HepG2 (cell line): ENCODE measurements around the gene CLDN5. TPM values are rescaled to one million over a fixed set of nuclear protein-coding genes. Genes with fewer than 3 reads are reported as not detected.

Experiments
- ATAC-seq: fragments of 200-7000 bp; cut with Tn5 transposase; 3 replicates; pipeline ENCODE4 v1.9.1; 2020; ENCODE audit warnings: mild to moderate bottlenecking, moderate library complexity
- BruUV-seq: library from RNA; stranded (reverse); fragments of 400-500 nt; replicated peaks from 2 replicates; lab custom pipeline; 2021; lab: Mats Ljungman, UMichigan
- CTCF ChIA-PET: fragments of 300-600 bp; formaldehyde crosslinking; extraction: SDS; loops from one replicate; lab custom pipeline; 2021; ENCODE audit warnings: low total read pairs, inconsistent platforms, low intra/inter-chr PET ratio; lab: Yijun Ruan, JAX
- POLR2A ChIA-PET: fragments of 350-600 bp; sonication (Branson Sonifier 250); formaldehyde crosslinking; loops from one replicate; lab custom pipeline; 2020; ENCODE audit warnings: antibody characterized with exemption, inconsistent platforms; lab: Yijun Ruan, JAX
- DNase-seq: peaks from one replicate; pipeline ENCODE4 v3.0.0-alpha.2; 2015; ENCODE audit warnings: low spot score
- FAIRE-seq: peaks from 3 replicates; lab custom pipeline; 2011; peaks lifted over from hg19 to GRCh38; lab: Jason Lieb, UNC
- H2AFZ ChIP-seq: one replicate; pipeline ENCODE4 v1.6.1; 2011; ENCODE audit warnings: low read length, inconsistent platforms
- H3K27ac ChIP-seq: fragments of 300-600 bp; 3 replicates; pipeline ENCODE4 v1.8.0; 2011; ENCODE audit warnings: mixed run types, mild to moderate bottlenecking, mixed read lengths, low read length, inconsistent platforms; ENCODE audit not compliant: insufficient read depth; ENCODE audit errors: extremely low read length
- H3K27me3 ChIP-seq, 2 experiments: fragments of 200-600 bp in 1 of 2; 2 replicates in 1 of 2; 3 replicates in 1 of 2; pipeline versions ENCODE4 v1.6.0 to v1.8.0; 2011; ENCODE audit warnings: low read length in 2 of 2, mild to moderate bottlenecking in 2 of 2, moderate library complexity in 2 of 2, inconsistent platforms in 1 of 2; ENCODE audit not compliant: insufficient read depth in 2 of 2, control insufficient read depth in 1 of 2
- H3K36me3 ChIP-seq, 2 experiments: fragments of 200-600 bp in 1 of 2; replicated peaks in 1 of 2; 2 replicates in 1 of 2; 3 replicates in 1 of 2; pipeline versions ENCODE4 v1.5.1 to v1.8.0; 2011; ENCODE audit warnings: low read length in 2 of 2, inconsistent platforms in 1 of 2; ENCODE audit not compliant: insufficient read depth in 2 of 2, control insufficient read depth in 1 of 2
- H3K4me1 ChIP-seq: 2 replicates; pipeline ENCODE4 v1.5.1; 2012; ENCODE audit warnings: low read length, inconsistent platforms; ENCODE audit not compliant: insufficient read depth
- H3K4me2 ChIP-seq: 2 replicates; pipeline ENCODE4 v1.6.0; 2011; ENCODE audit warnings: low read depth, low read length, inconsistent platforms
- H3K4me3 ChIP-seq, 3 experiments: fragments of 200-600 bp in 1 of 3; sonication (generic), shearing (Covaris generic) in 1 of 3; replicated peaks in 1 of 3; 2 replicates each; pipeline ENCODE4 v1.5.1; 2011 to 2016; ENCODE audit warnings: low read length in 3 of 3, inconsistent platforms in 2 of 3, low read depth in 2 of 3, mild to moderate bottlenecking in 2 of 3, control low read depth in 1 of 3, mixed read lengths in 1 of 3; ENCODE audit not compliant: insufficient read depth in 1 of 3
- H3K79me2 ChIP-seq: one replicate; pipeline ENCODE4 v1.6.1; 2011; ENCODE audit warnings: low read length, inconsistent platforms; ENCODE audit not compliant: insufficient read depth
- H3K9ac ChIP-seq: 2 replicates; pipeline ENCODE4 v1.6.0; 2011; ENCODE audit warnings: mild to moderate bottlenecking, low read depth, low read length, inconsistent platforms; ENCODE audit not compliant: insufficient read depth
- H3K9me3 ChIP-seq: 2 replicates; pipeline ENCODE4 v1.5.1; 2012; ENCODE audit warnings: mild to moderate bottlenecking, low read length
- H4K20me1 ChIP-seq: 2 replicates; pipeline ENCODE4 v1.6.0; 2011; ENCODE audit warnings: inconsistent platforms, mild to moderate bottlenecking, low read length, moderate library complexity; ENCODE audit not compliant: insufficient read depth
- MIER2 ChIP-seq: IDR thresholded peaks from 2 replicates; pipeline ENCODE4 v1.6.1; 2016; ENCODE audit warnings: missing biosample characterization, missing genetic modification reagents
- MLLT10 ChIP-seq: sonication (generic); formaldehyde crosslinking; IDR thresholded peaks from 2 replicates; pipeline ENCODE4 v1.4.0; 2020; ENCODE audit warnings: missing genetic modification reagents
- PCBP1 ChIP-seq: fragments of 200-400 bp; formaldehyde crosslinking; IDR thresholded peaks from 2 replicates; pipeline ENCODE4 v1.6.1; 2017; ENCODE audit warnings: mild to moderate bottlenecking, low read depth, low read length, borderline replicate concordance
- POGK ChIP-seq: sonication (generic); formaldehyde crosslinking; conservative IDR thresholded peaks from 2 replicates; pipeline ENCODE4 v1.8.0; 2022; ENCODE audit warnings: mild to moderate bottlenecking, moderate library complexity, missing genetic modification reagents
- RARG ChIP-seq: sonication (generic); formaldehyde crosslinking; IDR thresholded peaks from 2 replicates; pipeline ENCODE4 v1.4.0; 2020; ENCODE audit warnings: low read depth, mild to moderate bottlenecking, missing genetic modification reagents
- RCOR2 ChIP-seq: IDR thresholded peaks from 2 replicates; pipeline ENCODE4 v1.6.1; 2016; ENCODE audit warnings: missing biosample characterization, missing genetic modification reagents
- RFX3 ChIP-seq: IDR thresholded peaks from 2 replicates; pipeline ENCODE4 v1.6.1; 2016; ENCODE audit warnings: missing biosample characterization, missing genetic modification reagents
- RXRA ChIP-seq: sonication (generic); formaldehyde crosslinking; IDR thresholded peaks from 2 replicates; pipeline ENCODE4 v1.5.1; 2020; ENCODE audit warnings: missing genetic modification reagents
- ZNF101 ChIP-seq: sonication (generic); formaldehyde crosslinking; IDR thresholded peaks from 2 replicates; pipeline ENCODE4 v1.4.0; 2020; ENCODE audit warnings: mild to moderate bottlenecking, low read depth, missing genetic modification reagents, borderline replicate concordance
- ZNF547 ChIP-seq: sonication (generic); formaldehyde crosslinking; IDR thresholded peaks from 2 replicates; pipeline ENCODE4 v1.5.1; 2020; ENCODE audit warnings: mild to moderate bottlenecking, missing genetic modification reagents
- ZSCAN22 ChIP-seq: sonication (generic); formaldehyde crosslinking; IDR thresholded peaks from 2 replicates; pipeline ENCODE4 v1.4.0; 2020; ENCODE audit warnings: mild to moderate bottlenecking, missing genetic modification reagents
- WGBS: methylation state at CpG from one replicate; pipeline ENCODE4 v1.1.6; 2017; ENCODE audit warnings: low lambda C conversion rate; 5-methylcytosine and 5-hydroxymethylcytosine counted together
- in situ Hi-C: cut with HindIII; loops from 2 replicates; pipeline ENCODE4 v1.10.0; 2017; ENCODE audit warnings: low pct_unique_long_range_greater_than_20kb; ENCODE audit not compliant: extremely low pct_ligation_motif_present
- intact Hi-C: fragments of 100-400 bp; cut with micrococcal nuclease; formaldehyde crosslinking; loops from one replicate; pipeline ENCODE4 v1.10.0; 2022; ENCODE audit not compliant: unreplicated experiment
- polyA plus RNA-seq, 8 experiments: library from polyadenylated mRNA; depleted of rRNA in 3 of 8; stranded (reverse) in 7 of 8; unstranded in 1 of 8; fragments of >200 nt; fragmentation: Illumina TruSeq in 4 of 8; extraction: Trizol in 4 of 8; gene quantifications; 2 replicates each; pipeline versions ENCODE4 v1.2.1 to v1.2.3, GENCODE V29; 2011 to 2016; ENCODE audit warnings: low read depth in 4 of 8, missing spikeins in 1 of 8, mixed read lengths in 1 of 8; ENCODE audit not compliant: insufficient read depth in 1 of 8
- total RNA-seq, 5 experiments: library from RNA; depleted of rRNA; stranded (reverse); fragments of >200 nt; fragmentation: Illumina TruSeq; extraction: Trizol; gene quantifications; 2 replicates each; pipeline ENCODE4 v1.2.3, GENCODE V29; 2016; ENCODE audit warnings: low read depth in 1 of 5

The CLDN5 gene
- total and polyA plus RNA-seq, 2 of the 13 experiments (the other 11 are each of a cell fraction or from before 2014, with no cell fraction given) = not detected

GRCh38 chr22:19494676-19495173, 29.5 kb downstream of the CLDN5 start:
- in situ Hi-C loops = no loop called here
- CTCF ChIA-PET = no interaction called here
- H3K36me3 ChIP-seq = peaks cover 9 to 56% of the 10 kb centered on the region in 2 experiments; a peak in 4 of 5 replicates

More at GRCh38 chr22:19494676-19495173, 29.5 kb downstream of the CLDN5 start:
- POLR2A ChIA-PET = no interaction called here
- DNase-seq (no peak), FAIRE-seq (no peak), ATAC-seq (no peak)
- H3K4me1 ChIP-seq = no peaks in the 10 kb centered on the region
- H3K4me2 ChIP-seq = no peak overlapping the region
- no TSS peak for BruUV-seq
- H3K4me3 ChIP-seq = no peak overlapping the region
- no peaks in the 10 kb centered on the region for H3K9me3 ChIP-seq
- H3K79me2 ChIP-seq = no peaks in the 10 kb centered on the region
- no peaks in the 10 kb centered on the region for H3K27me3 ChIP-seq
- no peaks in the 10 kb centered on the region for H4K20me1 ChIP-seq
- no peak overlapping the region for H2AFZ ChIP-seq
- 97% methylated on average over 6 of the region's 6 CpGs for WGBS
- H3K27ac ChIP-seq = no peak overlapping the region
- TF ChIP-seq RXRA (CRISPR knock-in tag) (no peak), POGK (CRISPR knock-in tag) (no peak), ZNF101 (CRISPR knock-in tag) (no peak), RFX3 (CRISPR knock-in tag) (no peak), MLLT10 (CRISPR knock-in tag) (no peak), PCBP1 (no peak), ZNF547 (no peak), RCOR2 (no peak), ZSCAN22 (no peak), MIER2 (no peak), RARG (CRISPR knock-in tag) (no peak)
- H3K9ac ChIP-seq = no peak overlapping the region
- intact Hi-C loops = no loop called here
